DMS 273 (cell line): ENCODE results near the gene NCKAP5.
A peak's percentile ranks its signal among the peaks of the same experiment; 100 is the strongest.

Experiments used
- DNase-seq: peaks from one replicate; lab custom pipeline; 2025; ENCODE audit not compliant: unreplicated experiment; lab: John Stamatoyannopoulos, UW

The NCKAP5 gene

DNA sequence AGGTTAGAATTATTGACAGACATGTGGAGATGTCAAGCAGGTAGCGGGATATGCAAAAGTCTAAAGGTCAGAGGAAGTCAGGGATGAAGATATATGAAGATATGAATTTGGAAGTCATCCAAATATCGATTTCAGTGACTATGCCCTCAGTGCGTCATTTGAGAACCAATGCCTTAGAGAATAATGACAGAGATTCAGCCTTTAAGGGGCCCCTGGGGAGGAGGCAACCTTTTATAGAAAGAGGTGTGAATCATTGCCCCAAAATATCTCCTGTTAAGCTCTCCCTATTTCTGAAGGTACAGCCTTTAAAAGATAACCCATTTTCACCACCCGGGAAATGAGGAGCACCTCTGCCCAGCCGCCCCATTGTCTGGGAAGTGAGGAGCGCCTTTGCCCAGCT, 223.4 kb downstream of the NCKAP5 start:
- no peak for DNase-seq

DNA sequence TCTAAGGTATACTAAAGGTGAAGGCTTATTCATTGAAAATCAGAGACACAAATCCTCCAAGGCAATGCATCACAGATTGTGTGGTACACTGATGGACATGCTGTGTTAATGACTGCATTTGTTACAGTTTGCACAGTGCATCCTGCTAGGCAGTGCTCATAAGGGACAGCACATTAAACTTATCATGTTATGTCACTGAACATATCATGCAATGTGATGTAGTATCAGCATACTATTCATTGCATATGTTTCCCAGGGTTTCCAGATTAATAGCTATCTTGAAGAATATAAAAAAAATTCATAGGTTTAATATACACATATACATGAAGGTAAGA, 225.3 kb downstream of the NCKAP5 start:
- DNase-seq, result no peak

DNA sequence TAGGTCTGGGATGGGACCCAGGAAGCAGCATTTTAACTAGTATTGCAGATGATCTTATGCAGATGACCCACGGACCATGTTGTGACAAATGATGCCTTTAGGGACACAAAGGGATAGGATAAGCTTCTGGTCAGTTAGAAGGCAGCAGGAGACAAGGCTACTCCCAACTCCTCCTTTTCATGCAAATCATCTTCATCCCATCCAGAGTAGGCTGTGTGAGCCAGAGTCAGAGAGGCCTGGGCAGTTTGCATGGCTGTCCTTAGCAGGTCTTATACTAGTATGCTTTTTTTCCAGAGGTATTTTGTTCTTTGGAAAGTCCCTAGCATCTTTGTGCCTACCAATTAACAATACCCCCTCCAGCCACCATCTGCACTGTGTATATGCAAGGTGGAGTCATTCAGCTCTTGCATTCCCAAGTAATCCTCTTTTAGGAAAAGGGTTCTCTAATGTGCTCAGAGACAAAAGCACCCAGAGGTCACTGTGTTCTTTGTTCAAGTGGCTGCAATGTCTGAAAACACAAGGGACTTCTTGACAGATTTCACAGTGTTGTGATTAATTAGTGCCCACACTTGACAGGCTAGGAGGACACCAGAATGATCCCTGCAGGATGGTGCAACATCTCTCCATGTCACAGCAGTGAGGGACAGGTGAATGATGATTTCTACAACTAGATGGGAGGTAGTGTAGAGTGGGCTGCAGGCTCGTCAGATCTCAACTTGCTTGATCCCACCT, 225.8 kb downstream of the NCKAP5 start:
- no peak for DNase-seq

DNA sequence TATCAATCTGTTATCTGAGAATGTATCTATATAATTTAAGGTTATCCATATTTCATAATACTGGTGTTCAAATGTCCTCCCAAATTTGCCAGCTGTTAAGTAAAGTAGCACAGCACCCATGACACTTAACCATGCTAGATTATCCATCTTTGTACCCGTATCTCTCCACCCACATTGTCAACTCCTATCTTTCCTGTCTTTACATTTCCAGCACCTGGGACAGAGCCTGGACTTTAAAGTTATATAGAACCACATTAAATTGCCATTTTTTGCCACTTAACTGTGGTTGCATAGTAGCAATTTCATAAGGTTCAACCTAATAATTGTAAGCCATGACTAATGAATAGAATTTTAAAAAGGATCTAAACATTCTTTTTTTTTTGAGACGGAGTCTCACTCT, 226.7 kb downstream of the NCKAP5 start:
- no peak for DNase-seq

DNA sequence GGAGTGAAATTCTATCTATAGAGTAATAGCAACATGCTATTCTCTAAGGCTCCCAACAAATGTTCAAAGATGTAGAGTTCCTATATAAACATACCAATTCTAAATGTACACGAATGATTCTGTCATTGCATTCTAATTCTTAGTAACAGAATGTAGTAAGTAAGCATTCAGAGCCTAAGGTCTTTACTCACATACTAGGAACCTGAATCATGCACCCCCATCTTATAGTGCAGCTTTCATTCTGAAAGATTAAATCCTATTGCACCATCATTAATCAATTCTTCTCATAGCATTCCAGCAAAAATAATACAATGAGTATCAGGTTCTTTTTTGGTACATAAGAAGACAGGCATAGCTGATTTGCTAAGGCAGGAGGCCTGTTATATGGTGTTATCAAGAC, 230.0 kb downstream of the NCKAP5 start:
- DNase-seq, result no peak

DNA sequence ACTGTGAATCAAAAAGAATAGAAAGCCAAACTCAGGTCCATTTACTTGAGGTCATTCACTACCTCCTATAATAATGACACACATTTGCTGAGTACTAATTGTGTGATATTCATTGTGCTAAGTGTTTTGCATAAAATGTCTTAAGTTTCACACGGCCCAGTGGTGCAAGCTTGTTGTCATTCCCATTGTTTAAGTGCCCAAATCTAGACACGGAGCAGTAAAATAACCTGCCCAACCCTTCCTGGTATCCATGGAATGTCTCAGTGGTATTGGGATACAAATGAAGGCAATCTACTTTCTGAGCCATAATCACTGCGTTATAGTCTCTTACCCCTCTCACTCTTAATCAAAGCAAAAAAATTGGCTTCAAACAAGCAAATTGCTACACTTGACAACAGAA, 233.3 kb downstream of the NCKAP5 start:
- DNase-seq, result no peak

DNA sequence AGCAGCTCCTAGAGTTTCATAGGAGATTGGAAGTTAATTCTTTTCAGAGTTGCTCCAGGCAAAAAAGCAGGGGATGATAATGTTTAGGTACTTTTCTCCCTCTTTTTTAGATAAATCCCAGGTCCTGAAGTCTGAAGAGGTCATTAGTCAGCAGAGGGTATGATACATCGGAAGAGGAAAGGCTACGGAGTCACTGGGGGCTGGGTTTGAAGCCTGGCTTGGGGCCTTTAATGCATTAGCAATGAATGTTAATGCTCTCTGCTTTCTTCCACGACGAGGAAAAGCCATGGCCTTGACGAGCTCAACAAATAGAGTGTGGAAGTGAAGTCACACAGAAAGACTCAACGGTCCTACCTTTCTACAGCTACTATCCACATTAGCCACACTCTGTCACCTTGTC, 235.1 kb downstream of the NCKAP5 start:
- no peak for DNase-seq

DNA sequence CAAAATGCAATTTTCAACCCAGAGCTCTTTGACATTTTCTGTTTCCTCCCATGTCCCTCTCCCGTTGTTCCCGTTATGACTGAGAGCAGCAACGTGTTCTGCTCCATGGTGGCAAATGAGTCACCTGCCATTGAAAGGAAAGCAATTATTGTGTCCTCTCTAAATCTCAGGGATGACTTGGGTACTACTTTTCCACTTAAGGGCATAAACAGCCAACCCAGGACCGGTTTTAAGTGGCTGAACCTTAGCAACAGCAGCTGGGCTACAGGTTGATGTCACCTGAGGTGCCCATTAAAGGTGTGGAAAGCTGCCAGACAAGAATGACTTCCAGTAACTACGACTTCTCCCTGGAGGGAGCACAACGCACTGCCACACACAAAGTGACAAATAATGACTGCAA, 236.8 kb downstream of the NCKAP5 start:
- DNase-seq, result no peak

DNA sequence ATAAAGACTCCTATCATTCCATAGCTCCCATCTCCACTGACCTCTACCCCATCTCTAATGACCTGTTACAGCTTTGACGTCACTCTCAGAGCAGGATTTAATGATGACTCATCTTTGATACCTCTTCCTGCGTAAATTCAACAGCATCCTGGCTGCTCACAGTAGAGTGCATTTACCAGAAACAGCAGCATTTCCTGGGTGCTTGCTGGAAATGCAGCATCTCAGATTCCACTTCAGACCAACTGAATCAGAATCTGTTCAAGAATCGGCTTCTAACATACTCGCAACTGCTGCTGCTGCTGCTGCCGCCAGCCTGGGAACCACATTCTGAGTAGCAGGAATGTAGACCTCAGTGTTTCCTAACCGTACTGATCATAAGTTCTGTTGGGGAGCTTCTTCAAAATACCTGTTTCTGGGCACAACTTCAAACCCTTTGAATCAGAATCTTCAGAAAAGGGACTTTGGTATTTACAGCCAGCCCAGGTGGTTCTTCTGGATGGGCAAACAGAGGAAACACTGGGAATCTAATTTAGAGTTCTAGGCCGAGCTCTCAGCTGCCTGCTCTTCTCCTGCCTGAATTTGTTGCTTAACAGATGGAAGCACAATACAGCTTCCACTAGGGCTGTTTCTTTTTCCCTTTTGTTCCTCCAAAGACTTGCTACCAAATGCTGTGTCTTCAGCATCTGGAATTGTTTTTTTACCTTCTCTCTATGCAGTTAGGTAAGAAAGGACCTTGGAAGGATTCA, 241.4 kb downstream of the NCKAP5 start:
- DNase-seq, result no peak

DNA sequence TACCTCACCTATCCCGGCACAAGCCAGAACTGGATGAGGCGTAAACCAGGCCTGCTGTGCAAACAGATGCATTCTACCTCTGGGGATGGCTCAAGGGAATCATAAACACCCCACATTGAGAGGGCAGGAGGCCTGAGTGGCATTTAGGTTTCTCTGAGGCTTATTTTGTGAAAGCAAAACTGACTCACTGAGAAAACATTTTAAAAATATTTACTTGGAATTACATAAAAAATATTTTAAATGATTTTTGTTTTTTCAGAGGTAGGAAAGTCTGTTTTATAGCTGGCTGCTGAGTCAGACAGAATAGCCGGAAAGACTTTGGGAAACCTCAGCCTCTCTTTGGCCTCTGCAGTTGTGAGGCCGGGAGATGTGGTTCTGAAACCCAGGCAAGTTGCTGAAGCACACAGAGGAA, 244.1 kb downstream of the NCKAP5 start:
- peak; percentile 52 for DNase-seq

DNA sequence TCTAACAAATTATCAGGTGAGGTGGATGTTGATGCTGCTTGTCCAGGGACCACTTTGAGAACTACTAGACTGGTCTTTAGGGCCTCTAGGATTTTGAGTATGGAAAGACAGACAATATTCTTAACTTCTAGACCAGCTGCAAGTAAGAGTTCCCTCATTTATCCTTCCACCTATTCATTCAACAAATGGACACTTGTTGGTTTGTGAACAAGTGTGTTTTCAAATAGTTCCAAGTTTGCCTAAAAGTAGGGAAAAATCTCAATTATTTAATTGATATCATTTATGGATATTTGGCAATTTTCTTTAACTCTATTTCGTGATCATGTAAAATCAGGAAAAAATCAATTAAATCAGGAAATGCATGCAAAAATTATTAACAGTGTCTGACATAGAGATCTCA, 245.4 kb downstream of the NCKAP5 start:
- DNase-seq, result no peak

DNA sequence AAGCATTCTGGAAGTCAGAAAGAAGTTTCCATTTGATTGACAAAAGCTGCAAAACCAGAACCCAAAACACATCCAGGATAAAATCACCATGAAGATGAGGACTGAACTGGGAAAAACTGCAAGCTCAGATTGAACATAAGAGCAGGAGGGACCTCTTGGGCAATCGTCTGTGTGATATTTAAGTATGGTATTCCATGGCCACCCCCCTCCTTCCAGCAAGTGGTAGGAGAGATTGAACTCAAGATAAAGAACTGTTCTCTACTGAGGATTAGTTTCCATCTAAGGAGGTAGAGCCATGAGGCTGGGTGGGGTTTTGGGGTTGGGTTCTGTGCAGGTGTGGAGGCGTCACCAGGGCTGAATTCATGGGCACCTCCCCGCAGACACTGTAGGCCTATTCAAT, 251.1 kb downstream of the NCKAP5 start:
- no peak for DNase-seq

DNA sequence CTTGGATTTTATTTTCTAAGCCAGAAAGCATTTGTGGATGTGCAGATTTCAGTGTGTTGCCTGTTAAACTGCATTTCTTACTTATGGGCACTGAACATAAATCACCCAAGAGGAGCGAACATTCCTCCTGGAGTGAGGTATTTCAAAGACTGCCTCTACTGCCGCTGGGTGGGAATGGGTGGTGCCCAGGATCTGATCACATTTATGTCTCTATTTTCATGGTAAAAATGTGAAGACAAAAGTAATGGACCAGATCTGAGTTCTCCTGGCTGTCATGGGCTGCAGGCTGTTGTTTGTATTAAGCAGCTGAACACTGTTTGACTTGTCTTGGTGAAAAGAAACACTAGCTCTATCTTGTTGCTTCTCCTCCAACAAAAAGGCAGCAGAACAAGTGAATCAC, 251.7 kb downstream of the NCKAP5 start:
- DNase-seq, result no peak

DNA sequence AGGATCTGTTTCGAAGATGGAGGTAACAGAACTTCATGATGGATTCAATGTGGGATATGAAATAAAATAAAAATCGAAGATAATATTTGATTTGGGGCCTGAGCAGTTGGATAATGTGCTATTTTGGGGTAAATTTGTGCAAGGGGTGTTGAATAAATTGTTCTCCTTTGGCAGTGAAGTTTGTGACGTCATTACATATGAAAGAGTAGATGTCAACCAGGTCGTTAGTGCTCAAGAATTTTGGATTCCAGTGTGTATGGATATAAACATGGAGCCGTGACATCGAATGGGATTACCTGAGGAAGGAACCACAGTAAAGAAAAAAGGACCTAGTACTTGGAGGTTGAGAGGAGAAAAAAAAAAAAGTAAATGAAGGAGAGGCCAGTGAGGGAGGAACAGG, 253.0 kb downstream of the NCKAP5 start:
- no peak for DNase-seq

DNA sequence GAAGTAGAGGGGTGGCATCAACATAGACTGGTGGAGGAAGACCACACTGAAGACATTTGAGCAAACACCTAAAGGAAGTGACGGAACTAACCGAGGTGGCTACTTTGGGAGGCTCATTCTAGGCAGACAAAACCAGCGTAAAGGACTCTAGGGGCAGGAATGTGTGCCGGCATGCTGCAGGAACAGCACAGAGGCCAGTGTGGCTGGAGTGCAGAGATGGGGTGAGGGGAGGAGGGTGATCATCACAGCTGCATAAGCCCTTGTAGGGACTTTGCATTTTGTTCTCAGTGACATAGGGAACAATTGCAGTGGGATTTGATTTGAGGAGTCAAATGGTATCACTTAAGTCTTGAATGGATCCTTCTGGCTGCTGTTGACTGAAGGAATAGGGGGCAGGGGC, 253.5 kb downstream of the NCKAP5 start:
- DNase-seq, result no peak

DNA sequence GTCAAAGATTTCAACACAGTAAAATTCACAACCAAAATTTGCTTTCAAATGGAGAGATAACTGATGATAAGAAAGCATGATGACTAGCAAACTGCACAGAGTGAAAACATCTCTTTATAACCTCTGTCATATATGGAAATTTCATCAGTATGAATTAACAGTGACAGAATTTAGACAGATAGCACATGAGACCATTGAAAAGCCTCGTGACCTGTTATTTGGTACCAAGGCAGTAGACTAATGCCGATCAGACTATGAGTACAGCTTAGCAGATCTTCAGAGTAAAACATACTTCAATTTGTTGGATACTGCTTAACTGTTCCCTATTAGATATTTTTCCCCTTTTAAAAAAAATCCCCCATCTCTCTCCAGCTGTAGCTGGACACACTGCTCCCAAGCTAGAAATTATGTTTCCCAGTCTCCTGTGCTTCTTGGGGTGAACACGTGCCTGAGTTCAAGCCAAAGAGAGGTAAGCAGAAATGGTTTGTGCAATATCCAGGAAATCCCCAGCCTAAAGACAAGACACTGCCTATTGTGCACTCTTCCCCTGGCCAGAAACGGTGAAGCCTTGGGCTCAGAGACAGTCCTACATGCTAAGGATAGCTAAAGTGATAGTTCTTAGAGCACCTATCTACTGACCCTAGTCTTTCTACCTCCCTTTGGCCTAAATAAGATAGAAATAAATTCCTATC, 256.1 kb downstream of the NCKAP5 start:
- no peak for DNase-seq

DNA sequence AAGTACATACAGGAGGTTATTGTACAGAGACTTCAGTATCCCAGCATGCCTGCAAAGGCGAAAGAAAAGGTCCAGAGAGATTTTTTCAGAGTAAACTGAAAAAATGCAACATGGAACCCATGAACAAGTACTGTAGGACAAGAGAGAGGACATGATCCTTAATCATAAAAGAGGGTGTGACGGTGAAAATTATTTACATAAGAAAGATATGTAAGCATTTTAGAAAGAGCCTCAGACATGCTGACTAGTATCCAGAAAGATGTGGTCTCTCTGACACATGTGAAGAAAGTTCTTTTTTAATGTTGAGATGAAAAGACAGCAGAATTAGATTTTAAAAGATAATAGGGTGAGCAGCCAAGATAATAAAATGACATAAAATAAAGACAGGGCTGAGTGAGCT, 262.0 kb downstream of the NCKAP5 start:
- no peak for DNase-seq

DNA sequence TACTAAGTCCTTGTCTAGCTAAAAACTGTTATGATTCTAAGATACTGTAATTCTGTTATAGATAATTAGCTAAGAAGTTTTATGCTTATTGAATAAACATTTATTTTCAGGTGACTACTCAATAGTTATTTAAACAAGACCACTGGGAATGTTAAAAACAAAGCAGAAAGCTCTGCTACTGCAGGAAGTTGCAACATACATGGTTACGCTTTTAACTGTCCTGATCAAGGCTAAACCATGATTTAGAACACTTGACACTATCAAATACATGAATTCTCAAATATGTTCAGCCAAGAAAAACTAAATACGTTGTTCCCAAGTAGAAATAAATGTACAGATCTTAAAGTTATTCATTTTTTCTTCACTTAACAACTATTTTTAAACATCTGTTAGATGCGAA, 263.9 kb downstream of the NCKAP5 start:
- DNase-seq, result no peak

DNA sequence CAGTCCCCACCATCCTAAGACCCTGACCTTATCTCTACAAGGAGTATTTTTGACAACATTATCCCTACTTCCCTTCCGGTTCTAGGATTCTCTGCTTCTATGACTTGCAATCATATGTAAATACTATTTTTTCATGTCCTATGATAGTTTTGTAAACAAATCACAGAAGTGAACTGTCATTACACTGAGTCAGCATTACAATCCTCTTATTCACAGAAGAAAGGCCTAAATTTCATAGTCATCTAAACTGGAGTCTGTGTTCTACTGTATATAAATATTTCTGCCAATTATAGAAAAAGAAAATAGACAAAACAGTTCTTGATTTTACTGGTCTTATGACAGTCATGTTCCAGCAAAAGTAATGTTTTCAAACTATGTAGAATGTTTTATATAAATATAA, 265.1 kb downstream of the NCKAP5 start:
- no peak for DNase-seq

DNA sequence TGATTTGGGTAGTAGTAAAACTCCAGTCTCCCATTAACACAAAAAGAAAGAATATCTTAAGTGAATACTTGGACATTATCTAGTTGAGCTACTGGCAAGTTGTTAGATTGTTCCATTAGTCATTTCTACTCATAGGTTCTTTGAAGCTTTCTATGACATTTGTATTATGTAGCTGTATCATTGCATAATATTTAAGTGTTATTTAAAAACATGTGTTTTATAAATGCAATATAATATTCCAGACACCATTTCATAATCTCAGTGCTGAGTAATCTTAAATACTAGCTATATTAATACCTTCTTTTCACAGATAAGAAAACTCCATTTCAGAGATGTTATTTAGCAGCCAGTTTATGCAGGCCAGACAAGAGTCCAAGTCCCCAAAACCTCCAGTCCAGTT, 271.9 kb downstream of the NCKAP5 start:
- no peak for DNase-seq

DNA sequence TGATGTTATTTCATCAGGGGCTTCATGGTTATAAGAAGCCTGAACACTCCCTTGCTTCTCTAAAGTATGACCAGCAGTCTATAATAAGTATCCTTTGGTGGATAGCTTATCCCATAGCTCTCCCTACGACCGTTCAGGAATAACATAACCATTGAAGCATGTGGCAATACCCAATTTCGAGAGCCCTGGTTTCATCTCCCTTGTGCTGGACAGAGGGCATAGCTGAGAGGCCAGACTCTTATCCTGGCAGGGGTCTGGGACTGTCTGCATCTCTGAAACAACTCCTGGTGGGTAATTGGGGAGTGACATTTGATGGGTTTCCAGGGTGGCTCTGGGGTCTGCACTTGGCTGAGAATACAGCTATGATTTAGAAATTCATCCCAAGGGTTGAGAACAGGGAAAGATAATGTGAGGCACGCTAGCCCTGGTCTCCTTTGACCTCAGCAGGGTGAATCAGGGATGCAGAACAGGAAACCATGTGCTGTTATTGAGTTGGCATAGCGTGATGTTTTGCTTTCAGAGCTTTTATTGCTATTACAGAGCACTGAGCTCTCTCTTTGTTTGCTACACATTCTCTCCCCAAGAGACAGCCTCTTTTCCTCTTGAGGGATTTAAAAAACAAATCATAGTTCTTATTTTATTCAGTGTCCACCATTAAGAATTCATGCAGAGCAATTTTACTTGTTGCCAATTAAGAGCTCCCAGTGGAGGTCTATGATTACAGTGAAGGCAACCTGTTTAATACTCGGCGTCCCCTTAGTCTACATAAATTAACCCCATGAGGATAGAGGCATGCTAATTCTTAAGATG, 274.5 kb downstream of the NCKAP5 start:
- peak; percentile 18 for DNase-seq

DNA sequence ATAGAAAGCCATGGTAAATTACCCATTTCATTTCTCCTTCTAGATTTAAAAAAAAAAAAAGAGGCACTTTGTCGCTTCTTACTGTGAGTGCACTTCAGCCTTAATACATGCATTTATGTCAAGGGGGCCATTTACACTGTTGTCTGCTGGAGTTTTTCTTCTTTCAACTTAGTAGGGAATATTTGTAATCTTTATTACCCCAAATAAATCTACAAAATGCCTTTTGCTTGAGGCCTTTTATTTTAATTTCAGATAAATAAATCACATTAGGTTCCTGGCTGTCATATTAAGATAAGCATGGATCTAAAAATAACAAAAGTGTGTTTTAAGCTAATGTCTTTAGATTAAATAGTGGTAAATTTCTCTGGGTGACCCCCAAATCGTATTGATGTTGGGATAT, 276.0 kb downstream of the NCKAP5 start:
- no peak for DNase-seq
